Measurements from ENCODE around the gene HIVEP3. TPM values are rescaled to one million over a fixed set of nuclear protein-coding genes. Genes with fewer than 3 reads are reported as not detected.

Gene HIVEP3
- total RNA-seq, 2 donors from 2014 or later, result 17.9 to 32.0 TPM

DNA sequence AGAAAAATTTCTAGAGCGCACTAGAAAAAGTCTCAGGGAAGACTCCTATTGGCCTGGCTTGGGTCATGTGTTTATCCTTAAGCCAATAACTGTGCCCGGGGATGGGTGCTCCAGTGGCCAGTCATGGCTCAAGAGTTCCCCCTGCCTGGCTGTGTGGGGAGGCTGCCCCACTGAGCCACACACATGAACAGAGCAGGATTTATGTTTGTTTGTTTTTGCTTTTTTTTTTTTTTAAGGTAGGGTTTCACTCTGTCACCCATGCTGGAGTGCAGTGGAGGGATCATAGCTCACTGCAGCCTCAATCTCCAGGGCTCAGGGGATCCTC lies 456.1 kb downstream of the HIVEP3 start:
- no peak overlapping the region for H3K27ac Mint-ChIP-seq
- ATAC-seq, result no peak
- H3K36me3 Mint-ChIP-seq, result no peaks in the 10 kb centered on the region
- peaks cover 5 to 6% of the 10 kb centered on the region in 2 donors for H3K27me3 Mint-ChIP-seq
- H3K9me3 Mint-ChIP-seq, result no peaks in the 10 kb centered on the region
- H3K4me1 Mint-ChIP-seq (ENCODE audit: low read depth in 2 of 2), result no peaks in the 10 kb centered on the region
- no peak overlapping the region for H3K4me3 Mint-ChIP-seq
- DNase-seq (ENCODE audit: low spot score), result no peak

DNA sequence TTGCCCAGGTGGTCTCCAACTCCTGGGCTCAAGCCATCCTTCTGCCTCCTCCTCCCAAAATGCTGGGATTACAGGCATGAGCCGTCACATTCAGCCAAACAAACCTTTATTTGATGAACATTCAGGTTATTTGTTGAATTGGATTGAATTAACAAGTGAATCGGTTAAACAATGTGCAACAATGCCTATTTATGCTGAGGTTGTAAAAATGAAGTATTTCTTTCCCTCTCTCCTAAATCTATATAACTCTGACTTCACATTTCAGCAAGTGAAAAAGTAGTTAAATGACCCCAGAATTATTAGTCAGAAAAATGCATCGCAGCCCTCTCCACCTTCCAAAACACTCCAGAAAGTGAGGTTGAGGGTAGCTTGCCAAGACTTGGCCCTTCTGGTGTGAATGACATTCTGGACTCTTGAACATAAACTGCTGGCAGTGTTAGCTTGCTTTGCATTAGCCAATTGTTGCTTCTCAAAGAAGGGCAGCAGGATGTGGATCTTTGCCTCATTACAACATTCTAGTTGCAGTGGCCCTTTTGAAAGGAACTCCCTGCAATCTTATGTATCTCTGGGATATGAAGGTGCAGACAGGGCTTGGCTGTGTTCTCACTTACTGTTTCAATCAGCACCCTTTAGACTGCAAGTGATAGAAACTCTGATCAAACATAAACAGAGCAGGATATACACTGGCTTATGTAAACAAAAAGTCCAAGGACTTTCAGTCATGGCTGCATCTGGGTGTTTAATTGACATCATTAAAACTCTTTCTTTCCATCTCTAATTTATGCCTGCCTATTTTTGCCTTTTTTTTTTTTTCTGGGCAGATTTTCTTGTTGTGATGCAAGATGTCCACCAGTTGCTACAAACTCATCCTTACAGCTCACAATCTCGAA lies 456.7 kb downstream of the HIVEP3 start:
- ATAC-seq (no peak), DNase-seq (ENCODE audit: low spot score) (no peak)
- no peaks in the 10 kb centered on the region for H3K4me1 Mint-ChIP-seq (ENCODE audit: low read depth in 2 of 2)
- peaks cover 5 to 6% of the 10 kb centered on the region in 2 donors for H3K27me3 Mint-ChIP-seq
- no peaks in the 10 kb centered on the region for H3K36me3 Mint-ChIP-seq
- H3K9me3 Mint-ChIP-seq, result no peaks in the 10 kb centered on the region
- H3K4me3 Mint-ChIP-seq, result no peak overlapping the region
- H3K27ac Mint-ChIP-seq, result no peak overlapping the region

DNA sequence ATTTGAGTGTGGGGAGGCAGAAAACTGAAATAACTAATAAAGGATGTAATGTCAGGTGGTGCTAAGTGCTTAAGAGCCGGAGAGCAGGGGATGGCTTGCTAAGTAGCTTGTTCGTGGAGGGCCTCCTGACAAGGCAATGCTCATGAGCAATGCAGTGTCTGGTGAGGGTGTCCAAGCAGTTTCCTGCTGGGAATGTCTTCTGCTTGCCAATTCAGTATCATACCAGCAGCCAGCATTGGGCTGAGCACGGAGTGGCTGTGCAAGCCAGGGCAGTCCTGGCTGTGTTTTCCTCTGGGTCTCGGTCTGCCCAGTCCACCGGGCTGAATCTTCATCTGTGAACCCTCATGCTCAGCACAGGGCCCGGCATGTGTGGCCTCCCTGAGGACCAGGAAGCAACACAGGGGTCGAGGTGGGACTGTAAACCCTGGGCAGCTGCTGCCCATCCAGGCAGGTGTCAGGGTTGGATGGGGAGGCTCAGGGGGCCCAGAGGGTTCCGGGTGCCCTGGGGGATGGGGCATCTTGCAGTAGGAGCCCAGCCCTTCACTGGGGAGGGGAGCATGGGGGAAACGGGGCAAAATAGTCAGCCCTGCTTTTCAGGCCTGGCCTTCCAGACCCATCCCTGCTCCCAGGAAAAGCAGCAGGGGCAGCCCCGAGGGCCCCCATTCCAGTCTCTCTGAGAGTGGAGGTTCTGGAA lies 461.7 kb downstream of the HIVEP3 start:
- Mint-ChIP-seq H3K36me3 (no peaks in the 10 kb centered on the region), H3K4me1 (ENCODE audit: low read depth in 2 of 2) (no peaks in the 10 kb centered on the region), H3K4me3 (no peak overlapping the region), H3K9me3 (no peaks in the 10 kb centered on the region), H3K27me3 (peaks cover 4 to 13% of the 10 kb centered on the region in 2 donors), H3K27ac (no peak overlapping the region)
- ATAC-seq (no peak), DNase-seq (ENCODE audit: low spot score) (no peak)

Other genes with a start within 250 kb of the HIVEP3 start
- gene GUCA2B, start 234.5 kb upstream of the HIVEP3 start, total RNA-seq, result not detected
- not detected for gene GUCA2A, start 245.8 kb upstream of the HIVEP3 start, total RNA-seq